OCI-LY3 (cell line): ENCODE data around the gene MEF2C.

ENCODE experiments used
- EZH2phosphoT487 ChIP-seq: fragments of 200-600 bp; shearing (Covaris generic); IDR thresholded peaks from 2 replicates; pipeline ENCODE4 v1.6.1; 2018; ENCODE audit warnings: antibody characterized with exemption, mixed run types, low read depth
- TF ChIP-seq, protein P1 (sequence below): fragments of 200-600, 300-600 bp; sonication (generic); IDR thresholded peaks from 2 replicates; pipeline ENCODE4 v1.5.1; 2014; ENCODE audit warnings: antibody characterized with exemption, low read length, low read depth

DNA sequence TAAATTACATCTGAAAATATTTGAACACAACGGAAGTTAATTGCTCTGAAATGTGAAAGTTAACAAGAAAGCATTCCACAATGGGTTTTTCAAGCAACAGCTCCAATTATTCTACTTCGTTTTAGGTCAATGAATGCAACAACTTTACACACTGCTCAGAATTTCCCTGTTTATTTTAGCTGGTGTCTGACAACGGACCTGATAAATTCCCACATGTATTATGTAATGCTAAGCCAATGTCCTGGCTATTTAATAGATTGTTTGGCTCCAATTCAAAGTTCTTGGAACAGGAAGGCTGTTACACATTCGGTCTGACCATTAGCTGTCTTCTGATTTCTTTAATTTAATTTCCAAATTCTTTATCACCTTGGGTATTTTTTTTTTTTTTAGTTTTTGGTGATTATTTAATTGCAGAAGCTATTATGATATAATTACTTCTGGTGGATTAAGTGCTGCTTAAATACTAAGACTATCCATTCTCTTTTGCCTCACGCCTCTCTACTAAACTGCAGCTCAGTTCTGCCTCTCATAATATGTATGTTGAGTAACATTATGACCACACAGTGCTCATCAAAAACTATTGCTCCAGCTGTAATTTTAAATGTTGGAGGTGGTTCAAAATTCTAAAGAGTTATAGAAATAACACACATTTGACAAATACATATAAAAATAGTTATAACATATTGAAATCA is 57.9 kb downstream of the MEF2C start:
- TF ChIP-seq, protein P1, sequence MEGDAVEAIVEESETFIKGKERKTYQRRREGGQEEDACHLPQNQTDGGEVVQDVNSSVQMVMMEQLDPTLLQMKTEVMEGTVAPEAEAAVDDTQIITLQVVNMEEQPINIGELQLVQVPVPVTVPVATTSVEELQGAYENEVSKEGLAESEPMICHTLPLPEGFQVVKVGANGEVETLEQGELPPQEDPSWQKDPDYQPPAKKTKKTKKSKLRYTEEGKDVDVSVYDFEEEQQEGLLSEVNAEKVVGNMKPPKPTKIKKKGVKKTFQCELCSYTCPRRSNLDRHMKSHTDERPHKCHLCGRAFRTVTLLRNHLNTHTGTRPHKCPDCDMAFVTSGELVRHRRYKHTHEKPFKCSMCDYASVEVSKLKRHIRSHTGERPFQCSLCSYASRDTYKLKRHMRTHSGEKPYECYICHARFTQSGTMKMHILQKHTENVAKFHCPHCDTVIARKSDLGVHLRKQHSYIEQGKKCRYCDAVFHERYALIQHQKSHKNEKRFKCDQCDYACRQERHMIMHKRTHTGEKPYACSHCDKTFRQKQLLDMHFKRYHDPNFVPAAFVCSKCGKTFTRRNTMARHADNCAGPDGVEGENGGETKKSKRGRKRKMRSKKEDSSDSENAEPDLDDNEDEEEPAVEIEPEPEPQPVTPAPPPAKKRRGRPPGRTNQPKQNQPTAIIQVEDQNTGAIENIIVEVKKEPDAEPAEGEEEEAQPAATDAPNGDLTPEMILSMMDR = no peak
- no peak for TF ChIP-seq EZH2phosphoT487
